Mesendoderm (in vitro differentiated cells): ENCODE results near the gene BICRA.

ENCODE experiments used
- DNase-seq: peaks from one replicate; pipeline ENCODE4 v3.0.0; 2013
- H2AK5ac ChIP-seq: 2 replicates; pipeline ENCODE4 v1.6.1; 2013; ENCODE audit warnings: low read length, inconsistent platforms
- H2BK120ac ChIP-seq: 2 replicates; pipeline ENCODE4 v1.6.1; 2013; ENCODE audit warnings: low read depth, mild to moderate bottlenecking, low read length, moderate library complexity, mixed read lengths
- H2BK15ac ChIP-seq: replicated peaks from 2 replicates; pipeline ENCODE4 v1.6.1; 2013; ENCODE audit warnings: low read depth, mild to moderate bottlenecking, moderate library complexity
- H2BK5ac ChIP-seq: 2 replicates; pipeline ENCODE4 v1.6.1; 2013; ENCODE audit warnings: low read length, inconsistent platforms
- H3K18ac ChIP-seq: 2 replicates; pipeline ENCODE4 v1.6.1; 2013; ENCODE audit warnings: mild to moderate bottlenecking, low read length, mixed read lengths
- H3K23ac ChIP-seq: one replicate; pipeline ENCODE4 v1.6.1; 2013; ENCODE audit warnings: low read length
- H3K27ac ChIP-seq: 2 replicates; pipeline ENCODE4 v1.5.1; 2013; ENCODE audit warnings: low read depth, mild to moderate bottlenecking, inconsistent platforms, low read length, moderate library complexity
- H3K27me3 ChIP-seq: 2 replicates; pipeline ENCODE4 v1.6.1; 2013; ENCODE audit warnings: low read length, control low read depth, mild to moderate bottlenecking, inconsistent platforms; ENCODE audit not compliant: insufficient read depth, poor library complexity
- H3K36me3 ChIP-seq: 2 replicates; pipeline ENCODE4 v1.6.1; 2013; ENCODE audit warnings: low read length, inconsistent platforms; ENCODE audit not compliant: control insufficient read depth, insufficient read depth
- H3K4ac ChIP-seq: one replicate; pipeline ENCODE4 v1.6.1; 2013; ENCODE audit warnings: low read depth, mild to moderate bottlenecking, low read length, moderate library complexity
- H3K4me1 ChIP-seq: 2 replicates; pipeline ENCODE4 v1.6.1; 2013; ENCODE audit warnings: low read depth, low read length, inconsistent platforms; ENCODE audit not compliant: control insufficient read depth
- H3K4me2 ChIP-seq: 2 replicates; pipeline ENCODE4 v1.6.1; 2013; ENCODE audit warnings: low read length
- H3K4me3 ChIP-seq: 2 replicates; pipeline ENCODE4 v1.5.1; 2013; ENCODE audit warnings: mild to moderate bottlenecking, low read length
- H3K56ac ChIP-seq: one replicate; pipeline ENCODE4 v1.6.1; 2013; ENCODE audit warnings: low read length
- H3K79me1 ChIP-seq: 2 replicates; pipeline ENCODE4 v1.6.1; 2013; ENCODE audit warnings: low read length, inconsistent platforms
- H3K79me2 ChIP-seq: 2 replicates; pipeline ENCODE4 v1.6.1; 2013; ENCODE audit warnings: mild to moderate bottlenecking, low read length; ENCODE audit not compliant: control insufficient read depth, insufficient read depth
- H3K9ac ChIP-seq: 2 replicates; pipeline ENCODE4 v1.6.1; 2013; ENCODE audit warnings: low read length, inconsistent platforms
- H4K5ac ChIP-seq: one replicate; pipeline ENCODE4 v1.6.1; 2013; ENCODE audit warnings: low read length
- H4K8ac ChIP-seq: one replicate; pipeline ENCODE4 v1.6.1; 2013; ENCODE audit warnings: low read depth, mild to moderate bottlenecking, control low read depth, low read length, moderate library complexity
- WGBS: extraction: QIAGEN DNeasy Blood & Tissue Kit; methylation state at CpG from one replicate; pipeline ENCODE4 v1.1.7; 2013; ENCODE audit warnings: low lambda C conversion rate, missing lambda C conversion rate; ENCODE audit not compliant: insufficient coverage; ENCODE audit errors: extremely low coverage; 5-methylcytosine and 5-hydroxymethylcytosine counted together

BICRA gene

GRCh38 chr19:47644743-47645482 lies 36.0 kb downstream of the BICRA start:
- Histone ChIP-seq H3K4ac (no peak overlapping the region), H3K79me1 (peaks cover 34% of the 10 kb centered on the region), H3K79me2 (peaks cover 49% of the 10 kb centered on the region), H3K4me3 (no peak overlapping the region), H3K9ac (no peak overlapping the region), H4K8ac (no peak overlapping the region), H3K4me2 (no peak overlapping the region), H2BK120ac (no peak overlapping the region), H3K18ac (no peak overlapping the region), H3K27me3 (no peaks in the 10 kb centered on the region), H3K27ac (no peak overlapping the region), H3K56ac (no peak overlapping the region), H3K23ac (no peak overlapping the region), H4K5ac (no peak overlapping the region), H2BK5ac (no peak overlapping the region), H3K4me1 (peaks cover 9% of the 10 kb centered on the region), H3K36me3 (no peaks in the 10 kb centered on the region), H2AK5ac (no peak overlapping the region), H2BK15ac (no peak overlapping the region)
- no peak for DNase-seq
- WGBS, result no CpG with 5 or more reads among the region's 18 CpGs

- Histone ChIP-seq H4K5ac (no peak overlapping the region), H3K23ac (no peak overlapping the region), H3K79me1 (peaks cover 46% of the 10 kb centered on the region), H2BK120ac (no peak overlapping the region), H2BK15ac (no peak overlapping the region), H3K4me2 (no peak overlapping the region), H3K4me1 (peaks cover 9% of the 10 kb centered on the region), H4K8ac (no peak overlapping the region), H3K27me3 (no peaks in the 10 kb centered on the region), H2AK5ac (no peak overlapping the region), H2BK5ac (no peak overlapping the region), H3K4me3 (no peak overlapping the region), H3K56ac (no peak overlapping the region), H3K27ac (no peak overlapping the region), H3K4ac (no peak overlapping the region), H3K79me2 (peaks cover 62% of the 10 kb centered on the region), H3K9ac (no peak overlapping the region), H3K18ac (no peak overlapping the region), H3K36me3 (no peaks in the 10 kb centered on the region)
- no peak for DNase-seq
- WGBS, result no CpG with 5 or more reads among the region's 7 CpGs
These were observed 38.0 kb downstream of the BICRA start for GRCh38 chr19:47646924-47647323.

- no peak overlapping the region for H3K23ac ChIP-seq
- no peak overlapping the region for H3K27ac ChIP-seq
- WGBS, result no CpG with 5 or more reads among the region's 1 CpG
These were observed 40.7 kb downstream of the BICRA start for GRCh38 chr19:47649588-47649987.

GRCh38 chr19:47650700-47651099 lies 41.8 kb downstream of the BICRA start:
- Histone ChIP-seq H3K18ac (no peak overlapping the region), H3K4me3 (no peak overlapping the region), H3K79me2 (peaks cover 58% of the 10 kb centered on the region), H3K79me1 (peaks cover 49% of the 10 kb centered on the region), H3K4me2 (no peak overlapping the region), H3K4me1 (peaks cover 9% of the 10 kb centered on the region), H4K8ac (no peak overlapping the region), H4K5ac (no peak overlapping the region), H3K9ac (no peak overlapping the region), H3K27me3 (no peaks in the 10 kb centered on the region), H3K27ac (no peak overlapping the region), H2AK5ac (no peak overlapping the region), H3K4ac (no peak overlapping the region), H2BK120ac (no peak overlapping the region), H2BK5ac (no peak overlapping the region), H2BK15ac (no peak overlapping the region), H3K56ac (no peak overlapping the region), H3K23ac (no peak overlapping the region), H3K36me3 (no peaks in the 10 kb centered on the region)
- WGBS, result no CpG with 5 or more reads among the region's 7 CpGs
- no peak for DNase-seq

More at GRCh38 chr19:47649588-47649987, 40.7 kb downstream of the BICRA start:
- peaks cover 9% of the 10 kb centered on the region for H3K4me1 ChIP-seq
- no peak overlapping the region for H4K8ac ChIP-seq
- no peak overlapping the region for H2BK15ac ChIP-seq
- no peak overlapping the region for H2AK5ac ChIP-seq
- DNase-seq, result no peak
- no peak overlapping the region for H3K4ac ChIP-seq
- H3K18ac ChIP-seq, result no peak overlapping the region
- H3K4me2 ChIP-seq, result no peak overlapping the region
- no peak overlapping the region for H2BK120ac ChIP-seq
- no peak overlapping the region for H3K9ac ChIP-seq
- no peak overlapping the region for H3K56ac ChIP-seq
- H2BK5ac ChIP-seq, result no peak overlapping the region
- peaks cover 48% of the 10 kb centered on the region for H3K79me1 ChIP-seq
- H3K79me2 ChIP-seq, result peaks cover 61% of the 10 kb centered on the region
- no peak overlapping the region for H4K5ac ChIP-seq
- H3K27me3 ChIP-seq, result no peaks in the 10 kb centered on the region
- no peaks in the 10 kb centered on the region for H3K36me3 ChIP-seq
- H3K4me3 ChIP-seq, result no peak overlapping the region

GRCh38 chr19:47651132-47651531 lies 42.2 kb downstream of the BICRA start:
- no peak overlapping the region for H3K4me3 ChIP-seq
- peaks cover 57% of the 10 kb centered on the region for H3K79me2 ChIP-seq
- no peaks in the 10 kb centered on the region for H3K36me3 ChIP-seq
- no peak overlapping the region for H4K8ac ChIP-seq
- WGBS, result no CpG with 5 or more reads among the region's 12 CpGs
- peaks cover 49% of the 10 kb centered on the region for H3K79me1 ChIP-seq
- no peak overlapping the region for H2BK120ac ChIP-seq
- H4K5ac ChIP-seq, result no peak overlapping the region
- H3K56ac ChIP-seq, result no peak overlapping the region
- H3K27me3 ChIP-seq, result no peaks in the 10 kb centered on the region
- no peak overlapping the region for H3K9ac ChIP-seq
- DNase-seq, result no peak
- H3K23ac ChIP-seq, result no peak overlapping the region
- no peak overlapping the region for H2BK15ac ChIP-seq
- no peak overlapping the region for H2BK5ac ChIP-seq
- H3K4me2 ChIP-seq, result no peak overlapping the region
- H3K18ac ChIP-seq, result no peak overlapping the region
- no peak overlapping the region for H3K4ac ChIP-seq
- H3K27ac ChIP-seq, result no peak overlapping the region
- H2AK5ac ChIP-seq, result no peak overlapping the region
- H3K4me1 ChIP-seq, result peaks cover 9% of the 10 kb centered on the region

- Histone ChIP-seq H3K4me1 (peaks cover 9% of the 10 kb centered on the region), H2AK5ac (no peak overlapping the region), H2BK5ac (no peak overlapping the region), H3K79me2 (peaks cover 59% of the 10 kb centered on the region), H4K5ac (no peak overlapping the region), H3K4me3 (no peak overlapping the region), H3K4ac (no peak overlapping the region), H3K18ac (no peak overlapping the region), H3K23ac (no peak overlapping the region), H3K27me3 (no peaks in the 10 kb centered on the region), H2BK120ac (no peak overlapping the region), H4K8ac (no peak overlapping the region), H3K79me1 (peaks cover 51% of the 10 kb centered on the region), H3K56ac (no peak overlapping the region), H3K4me2 (no peak overlapping the region), H3K36me3 (no peaks in the 10 kb centered on the region), H3K9ac (no peak overlapping the region), H3K27ac (no peak overlapping the region), H2BK15ac (no peak overlapping the region)
- no CpG with 5 or more reads among the region's 9 CpGs for WGBS
- no peak for DNase-seq
These were observed 42.8 kb downstream of the BICRA start for GRCh38 chr19:47651691-47652090.
